ENCODE data around the gene ADRA2A. TPM values are rescaled to one million over a fixed set of nuclear protein-coding genes. Genes with fewer than 3 reads are reported as not detected.

ADRA2A gene
- total and polyA plus RNA-seq, 12 donors: 0.32 to 9.6 (median 2.9) TPM

GRCh38 chr10:111083222-111084095, 6.6 kb downstream of the ADRA2A start:
- TF ChIP-seq CTCF (IDR thresholded peaks at IDR 0.05): no peak
- TF ChIP-seq POLR2A (IDR thresholded peaks at IDR 0.05): no peak
- H3K4me3 ChIP-seq: no peak overlapping the region
- peaks cover 5% of the 10 kb centered on the region for H3K27me3 ChIP-seq
- no peaks in the 10 kb centered on the region for H3K9me3 ChIP-seq (replicated peaks in 1 of 3)
- no peaks in the 10 kb centered on the region for H3K36me3 ChIP-seq (replicated peaks in 1 of 2)
- DNase-seq: peak in 1 of 7 donors; percentile 38
- intact Hi-C loops (cut with DNase I): no loop called here
- H3K27ac ChIP-seq: no peak overlapping the region
- WGBS, 4 donors: 94 to 96% (median 95%) methylated on average over 7 to 10 of the region's 10 CpGs
- H3K4me1 ChIP-seq (replicated peaks in 1 of 2): no peaks in the 10 kb centered on the region

- no peak for DNase-seq
Measured at GRCh38 chr10:111084366-111085255, 7.8 kb downstream of the ADRA2A start.

GRCh38 chr10:111085690-111086353, 9.0 kb downstream of the ADRA2A start:
- Histone ChIP-seq H3K27ac (no peak overlapping the region), H3K4me1 (replicated peaks in 1 of 2) (no peaks in the 10 kb centered on the region), H3K27me3 (no peaks in the 10 kb centered on the region), H3K4me3 (no peak overlapping the region), H3K36me3 (replicated peaks in 1 of 2) (no peaks in the 10 kb centered on the region), H3K9me3 (replicated peaks in 1 of 3) (no peaks in the 10 kb centered on the region)
- intact Hi-C loops (cut with DNase I): no loop called here
- 73 to 90% (median 81%) methylated on average over 6 of the region's 6 CpGs for WGBS, 4 donors
- DNase-seq: no peak
- TF ChIP-seq CTCF (IDR thresholded peaks at IDR 0.05) (no peak), POLR2A (IDR thresholded peaks at IDR 0.05) (no peak)

More at GRCh38 chr10:111084366-111085255, 7.8 kb downstream of the ADRA2A start:
- no peak overlapping the region for H3K27ac ChIP-seq
- H3K36me3 ChIP-seq (replicated peaks in 1 of 2): no peaks in the 10 kb centered on the region
- no peak for TF ChIP-seq POLR2A (IDR thresholded peaks at IDR 0.05)
- TF ChIP-seq CTCF (IDR thresholded peaks at IDR 0.05): no peak
- WGBS, 4 donors: 87 to 89% (median 88%) methylated on average over 14 of the region's 14 CpGs
- no peaks in the 10 kb centered on the region for H3K27me3 ChIP-seq
- H3K9me3 ChIP-seq (replicated peaks in 1 of 3): no peaks in the 10 kb centered on the region
- no peaks in the 10 kb centered on the region for H3K4me1 ChIP-seq (replicated peaks in 1 of 2)
- H3K4me3 ChIP-seq: no peak overlapping the region
- intact Hi-C loops (cut with DNase I): no loop called here

GRCh38 chr10:111086574-111086973, 9.7 kb downstream of the ADRA2A start:
- intact Hi-C loops (cut with DNase I): no loop called here
- H3K4me1 ChIP-seq (replicated peaks in 1 of 2): no peaks in the 10 kb centered on the region
- no peak overlapping the region for H3K27ac ChIP-seq
- no peak for TF ChIP-seq CTCF (IDR thresholded peaks at IDR 0.05)
- TF ChIP-seq POLR2A (IDR thresholded peaks at IDR 0.05): no peak
- no peaks in the 10 kb centered on the region for H3K27me3 ChIP-seq
- 59 to 63% (median 60%) methylated on average over 3 of the region's 3 CpGs for WGBS, 4 donors
- H3K9me3 ChIP-seq (replicated peaks in 1 of 3): no peaks in the 10 kb centered on the region
- DNase-seq: no peak
- H3K36me3 ChIP-seq (replicated peaks in 1 of 2): no peaks in the 10 kb centered on the region
- H3K4me3 ChIP-seq: no peak overlapping the region
